Measurements from ENCODE around the gene GCFC2. TPM values are rescaled to one million over a fixed set of nuclear protein-coding genes. Genes with fewer than 3 reads are reported as not detected.

Gene GCFC2
- polyA plus RNA-seq, 3 donors = 5.5 to 10.9 (median 9.0) TPM

DNA sequence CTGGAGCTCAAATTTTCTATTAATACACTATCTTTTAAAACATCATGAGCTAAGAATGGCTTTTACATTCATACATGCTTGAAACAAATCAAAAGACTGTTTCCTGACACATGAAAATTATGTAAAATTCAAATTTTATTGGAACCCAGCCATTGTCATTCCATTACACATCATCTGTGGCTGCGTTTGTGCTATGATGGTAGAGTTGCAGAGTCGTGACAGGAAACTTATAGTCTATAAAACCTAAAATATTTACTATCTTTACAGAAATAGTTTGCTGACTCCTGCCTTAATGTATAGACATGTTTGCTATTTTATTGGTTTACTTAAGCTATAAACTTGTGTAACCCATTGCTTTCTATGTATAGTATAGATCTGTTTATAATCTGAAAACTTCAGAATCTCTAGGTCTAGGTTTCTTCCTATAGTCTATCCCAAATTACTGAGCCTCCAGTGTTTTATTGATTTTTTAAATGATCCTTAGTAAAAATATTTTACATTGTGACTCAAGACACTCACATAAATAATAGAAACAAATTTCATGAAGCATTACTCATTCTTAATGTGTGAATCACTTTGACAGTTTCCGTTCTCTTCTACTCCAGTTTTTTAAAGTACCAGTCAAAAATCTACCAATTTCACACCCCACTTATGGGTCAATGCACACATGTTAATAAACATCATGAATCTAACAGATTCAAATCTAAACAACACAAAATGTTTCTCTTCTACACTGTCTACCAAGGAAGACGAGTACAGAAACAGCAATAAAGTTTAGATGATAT lies 90.6 kb downstream of the GCFC2 start:
- Histone ChIP-seq H2AFZ (ENCODE audit: insufficient read depth, low read depth, low read length, poor library complexity, severe bottlenecking) (no peak overlapping the region), H3K36me3 (replicated peaks in 1 of 2; ENCODE audit: control insufficient read depth in 1 of 2, insufficient read depth in 2 of 2, low read length in 2 of 2) (no peaks in the 10 kb centered on the region), H4K20me1 (ENCODE audit: insufficient read depth, low read length) (no peaks in the 10 kb centered on the region), H3K9ac (ENCODE audit: insufficient read depth, low read length, poor library complexity, severe bottlenecking) (no peak overlapping the region), H3K79me2 (ENCODE audit: insufficient read depth, low read length) (no peaks in the 10 kb centered on the region), H3K27me3 (ENCODE audit: control insufficient read depth in 2 of 2, insufficient read depth in 2 of 2, low read length in 2 of 2) (peaks cover 0 to 2% of the 10 kb centered on the region in 2 donors), H3K27ac (ENCODE audit: low read depth in 1 of 2, low read length in 2 of 2) (no peak overlapping the region), H3K4me2 (replicated peaks; ENCODE audit: extremely low read depth, low read length, poor library complexity, severe bottlenecking) (no peak overlapping the region), H3K4me3 (replicated peaks in 1 of 3; ENCODE audit: low read depth in 2 of 3, low read length in 3 of 3) (no peak overlapping the region), H3K9me3 (replicated peaks in 1 of 2; ENCODE audit: control insufficient read depth in 1 of 2, insufficient read depth in 1 of 2, low read length in 2 of 2) (no peaks in the 10 kb centered on the region), H3K4me1 (ENCODE audit: control insufficient read depth in 1 of 2, insufficient read depth in 2 of 2, low read length in 2 of 2) (no peaks in the 10 kb centered on the region)
- intact Hi-C loops (cut with micrococcal nuclease) = no loop called here
- DNase-seq = no peak
- Mint-ChIP-seq H3K4me3 (no peak overlapping the region), H3K27ac (no peak overlapping the region), H3K4me1 (no peaks in the 10 kb centered on the region), H3K9me3 (peaks cover 0 to 3% (median 2%) of the 10 kb centered on the region in 7 donors), H3K27me3 (ENCODE audit: low read depth in 3 of 3) (peaks cover 7 to 14% (median 8%) of the 10 kb centered on the region in 3 donors), H3K36me3 (no peaks in the 10 kb centered on the region)
- 100% methylated on average over 1 of the region's 4 CpGs for WGBS (ENCODE audit: insufficient coverage)
- TF ChIP-seq, protein P1, sequence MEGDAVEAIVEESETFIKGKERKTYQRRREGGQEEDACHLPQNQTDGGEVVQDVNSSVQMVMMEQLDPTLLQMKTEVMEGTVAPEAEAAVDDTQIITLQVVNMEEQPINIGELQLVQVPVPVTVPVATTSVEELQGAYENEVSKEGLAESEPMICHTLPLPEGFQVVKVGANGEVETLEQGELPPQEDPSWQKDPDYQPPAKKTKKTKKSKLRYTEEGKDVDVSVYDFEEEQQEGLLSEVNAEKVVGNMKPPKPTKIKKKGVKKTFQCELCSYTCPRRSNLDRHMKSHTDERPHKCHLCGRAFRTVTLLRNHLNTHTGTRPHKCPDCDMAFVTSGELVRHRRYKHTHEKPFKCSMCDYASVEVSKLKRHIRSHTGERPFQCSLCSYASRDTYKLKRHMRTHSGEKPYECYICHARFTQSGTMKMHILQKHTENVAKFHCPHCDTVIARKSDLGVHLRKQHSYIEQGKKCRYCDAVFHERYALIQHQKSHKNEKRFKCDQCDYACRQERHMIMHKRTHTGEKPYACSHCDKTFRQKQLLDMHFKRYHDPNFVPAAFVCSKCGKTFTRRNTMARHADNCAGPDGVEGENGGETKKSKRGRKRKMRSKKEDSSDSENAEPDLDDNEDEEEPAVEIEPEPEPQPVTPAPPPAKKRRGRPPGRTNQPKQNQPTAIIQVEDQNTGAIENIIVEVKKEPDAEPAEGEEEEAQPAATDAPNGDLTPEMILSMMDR (IDR thresholded peaks at IDR 0.05) = no peak

GRCh38 chr2:75616933-75617332 lies 93.8 kb downstream of the GCFC2 start:
- Mint-ChIP-seq H3K9me3 (peaks cover 0 to 3% (median under 1%) of the 10 kb centered on the region in 7 donors), H3K4me1 (no peaks in the 10 kb centered on the region)
- TF ChIP-seq, protein P1 (IDR thresholded peaks at IDR 0.05) = no peak

More at GRCh38 chr2:75616933-75617332, 93.8 kb downstream of the GCFC2 start:
- Mint-ChIP-seq H3K36me3 (no peaks in the 10 kb centered on the region), H3K27me3 (ENCODE audit: low read depth in 3 of 3) (peaks cover 0 to 8% (median 5%) of the 10 kb centered on the region in 3 donors), H3K4me3 (no peak overlapping the region), H3K27ac (no peak overlapping the region)
- DNase-seq = no peak
- no CpG with 5 or more reads among the region's 3 CpGs for WGBS (ENCODE audit: insufficient coverage)
- Histone ChIP-seq H3K4me2 (replicated peaks; ENCODE audit: extremely low read depth, low read length, poor library complexity, severe bottlenecking) (no peak overlapping the region), H3K79me2 (ENCODE audit: insufficient read depth, low read length) (no peaks in the 10 kb centered on the region), H3K27ac (ENCODE audit: low read depth in 1 of 2, low read length in 2 of 2) (no peak overlapping the region), H3K9ac (ENCODE audit: insufficient read depth, low read length, poor library complexity, severe bottlenecking) (no peak overlapping the region), H4K20me1 (ENCODE audit: insufficient read depth, low read length) (no peaks in the 10 kb centered on the region), H3K9me3 (replicated peaks in 1 of 2; ENCODE audit: control insufficient read depth in 1 of 2, insufficient read depth in 1 of 2, low read length in 2 of 2) (no peaks in the 10 kb centered on the region), H3K4me1 (ENCODE audit: control insufficient read depth in 1 of 2, insufficient read depth in 2 of 2, low read length in 2 of 2) (no peaks in the 10 kb centered on the region), H3K4me3 (replicated peaks in 1 of 3; ENCODE audit: low read depth in 2 of 3, low read length in 3 of 3) (no peak overlapping the region), H3K36me3 (replicated peaks in 1 of 2; ENCODE audit: control insufficient read depth in 1 of 2, insufficient read depth in 2 of 2, low read length in 2 of 2) (no peaks in the 10 kb centered on the region), H3K27me3 (ENCODE audit: control insufficient read depth in 2 of 2, insufficient read depth in 2 of 2, low read length in 2 of 2) (no peaks in the 10 kb centered on the region), H2AFZ (ENCODE audit: insufficient read depth, low read depth, low read length, poor library complexity, severe bottlenecking) (no peak overlapping the region)
- intact Hi-C loops (cut with micrococcal nuclease) = no loop called here

Data from CD14-positive monocyte (primary cell).